Nephron progenitor cell (in vitro differentiated cells): ENCODE data around the gene DRD4.
A peak's percentile ranks its signal among the peaks of the same experiment; 100 is the strongest.

Experiments
- DNase-seq: peaks from one replicate; pipeline ENCODE4 v3.0.0; 2021
- H3K27ac Mint-ChIP-seq: 2 replicates; pipeline ENCODE4 v1.8.0; 2021; ENCODE audit warnings: mild to moderate bottlenecking, moderate library complexity, mixed read lengths
- H3K27me3 Mint-ChIP-seq: 2 replicates; pipeline ENCODE4 v1.8.0; 2021; ENCODE audit warnings: mild to moderate bottlenecking, low read depth, mixed read lengths; ENCODE audit not compliant: poor library complexity
- H3K36me3 Mint-ChIP-seq: 2 replicates; pipeline ENCODE4 v1.8.0; 2021; ENCODE audit warnings: low read depth, mixed read lengths
- H3K4me1 Mint-ChIP-seq: 2 replicates; pipeline ENCODE4 v1.8.0; 2021; ENCODE audit warnings: mixed read lengths
- H3K4me3 Mint-ChIP-seq: 2 replicates; pipeline ENCODE4 v1.8.0; 2021; ENCODE audit warnings: mild to moderate bottlenecking, moderate library complexity, mixed read lengths
- H3K9me3 Mint-ChIP-seq: 2 replicates; pipeline ENCODE4 v1.8.0; 2021; ENCODE audit warnings: mild to moderate bottlenecking, moderate library complexity, mixed read lengths
- CTCF ChIP-seq: fragments of 200-600 bp; sonication (generic); IDR thresholded peaks from 2 replicates; pipeline ENCODE4 v1.5.0; 2021; ENCODE audit warnings: antibody characterized with exemption

The DRD4 gene

GRCh38 chr11:615504-616319 is 21.4 kb upstream of the DRD4 start, which contains the start of gene IRF7:
TSS of gene IRF7 (minus strand) at chr11:615950. CDS start at chr11:615364, 586 bp downstream.
- H3K9me3 Mint-ChIP-seq, result no peaks in the 10 kb centered on the region
- H3K27ac Mint-ChIP-seq, result peak within 1 kb of the TSS; percentile 78
- peak; percentile 91 for DNase-seq
- TF ChIP-seq CTCF, result no peak
- peaks cover 33% of the 10 kb centered on the region for H3K4me1 Mint-ChIP-seq
- peaks cover 10% of the 10 kb centered on the region for H3K36me3 Mint-ChIP-seq
- no peaks in the 10 kb centered on the region for H3K27me3 Mint-ChIP-seq
- peak within 1 kb of the TSS; percentile 80 for H3K4me3 Mint-ChIP-seq

- H3K27me3 Mint-ChIP-seq, result no peaks in the 10 kb centered on the region
- DNase-seq, result no peak
- H3K4me1 Mint-ChIP-seq, result peaks cover 33% of the 10 kb centered on the region
- no peak for TF ChIP-seq CTCF
- H3K4me3 Mint-ChIP-seq, result peak overlapping the region; percentile 80
- H3K27ac Mint-ChIP-seq, result no peak overlapping the region
- H3K9me3 Mint-ChIP-seq, result no peaks in the 10 kb centered on the region
- peaks cover 7% of the 10 kb centered on the region for H3K36me3 Mint-ChIP-seq
Measured at GRCh38 chr11:616320-617198, 20.5 kb upstream of the DRD4 start.

- Mint-ChIP-seq H3K27ac (no peak overlapping the region), H3K36me3 (peaks cover 1% of the 10 kb centered on the region), H3K4me1 (peaks cover 27% of the 10 kb centered on the region), H3K4me3 (no peak overlapping the region), H3K9me3 (no peaks in the 10 kb centered on the region), H3K27me3 (no peaks in the 10 kb centered on the region)
- no peak for DNase-seq
- no peak for TF ChIP-seq CTCF
Measured at GRCh38 chr11:617199-617911, 19.7 kb upstream of the DRD4 start.

- Mint-ChIP-seq H3K9me3 (no peaks in the 10 kb centered on the region), H3K27me3 (no peaks in the 10 kb centered on the region)
Measured at GRCh38 chr11:617912-618682, 19.0 kb upstream of the DRD4 start.

More at GRCh38 chr11:617912-618682, 19.0 kb upstream of the DRD4 start:
- H3K4me3 Mint-ChIP-seq, result no peak overlapping the region
- DNase-seq, result no peak
- H3K36me3 Mint-ChIP-seq, result no peaks in the 10 kb centered on the region
- TF ChIP-seq CTCF, result no peak
- peaks cover 21% of the 10 kb centered on the region for H3K4me1 Mint-ChIP-seq
- H3K27ac Mint-ChIP-seq, result no peak overlapping the region
